KBM-7 (cell line): ENCODE data around the gene OR8H3.
A peak's percentile ranks its signal among the peaks of the same experiment; 100 is the strongest.
"Not testable (repeated sequence)": the region's sequence is repeated elsewhere in the genome, so short reads cannot be mapped to it uniquely, and the experiment has no call there.

Experiments used
- DNase-seq: peaks from one replicate; pipeline ENCODE4 v3.0.0-alpha.2; 2015
- in situ Hi-C: fragments of 300-500 bp; cut with MboI; formaldehyde crosslinking; loops from 2 replicates; pipeline ENCODE4 v1.14.3; 2020; ENCODE audit warnings: low sequenced_read_pairs, low pct_unique_long_range_greater_than_20kb, mixed read lengths

OR8H3 gene

GRCh38 chr11:56122073-56122472, at the start of gene OR8H3:
OR8H3 (plus strand) TSS chr11:56122373; CDS start chr11:56122373, 0 bp downstream.
- no peak for DNase-seq
- in situ Hi-C loops, result no loop called here

GRCh38 chr11:56089697-56090096, 32.5 kb upstream of the OR8H3 start:
- in situ Hi-C loops, result no loop called here
- DNase-seq, result peak; percentile 16

- in situ Hi-C loops, result no loop called here
- no peak for DNase-seq
Observed at GRCh38 chr11:56093008-56093407, 29.2 kb upstream of the OR8H3 start, which contains the start of gene OR8I2. OR8I2 (plus strand) TSS chr11:56093308; CDS start chr11:56093308, 0 bp downstream.

- in situ Hi-C loops, result no loop called here
- no peak for DNase-seq
Observed at GRCh38 chr11:56103210-56103737, 18.9 kb upstream of the OR8H3 start, which contains the start of gene OR8H2. OR8H2 (plus strand) TSS chr11:56103687; CDS start chr11:56105043, 1,356 bp downstream.

- in situ Hi-C loops, result no loop called here
Observed at GRCh38 chr11:56140151-56140661, 18.0 kb downstream of the OR8H3 start, which contains the start of gene OR8J3. OR8J3 (minus strand) TSS chr11:56140201; CDS start chr11:56137718, 2,483 bp downstream.

GRCh38 chr11:56143681-56144080, 21.5 kb downstream of the OR8H3 start:
- DNase-seq, result not testable (repeated sequence)

More at GRCh38 chr11:56140151-56140661, 18.0 kb downstream of the OR8H3 start, which contains the start of gene OR8J3:
- no peak for DNase-seq

GRCh38 chr11:56151376-56151775, 29.2 kb downstream of the OR8H3 start:
- DNase-seq, result no peak
- in situ Hi-C loops, result no loop called here

More at GRCh38 chr11:56143681-56144080, 21.5 kb downstream of the OR8H3 start:
- in situ Hi-C loops, result not testable (repeated sequence)

GRCh38 chr11:56152333-56152732, 30.2 kb downstream of the OR8H3 start:
- DNase-seq, result no peak
- in situ Hi-C loops, result no loop called here

- no peak for DNase-seq
- in situ Hi-C loops, result no loop called here
Observed at GRCh38 chr11:56160217-56160616, 38.0 kb downstream of the OR8H3 start, which contains the start of gene OR8K5. OR8K5 (minus strand) TSS chr11:56160317; CDS start chr11:56160317, 0 bp downstream.

- in situ Hi-C loops, result no loop called here
- DNase-seq, result no peak
Observed at GRCh38 chr11:56163804-56164203, 41.6 kb downstream of the OR8H3 start.

GRCh38 chr11:56172256-56172830, 50.2 kb downstream of the OR8H3 start:
- in situ Hi-C loops, result no loop called here
- no peak for DNase-seq
